Progenitor cell of endocrine pancreas (in vitro differentiated cells): ENCODE results near the gene LRP2BP. TPM values are rescaled to one million over a fixed set of nuclear protein-coding genes. Genes with fewer than 3 reads are reported as not detected.
"Not testable (repeated sequence)": the region's sequence is repeated elsewhere in the genome, so short reads cannot be mapped to it uniquely, and the experiment has no call there.

ENCODE experiments used
- DNase-seq: peaks from one replicate; pipeline ENCODE4 v3.0.0; 2021; ENCODE audit warnings: low spot score; ENCODE audit not compliant: unreplicated experiment
- H3K27ac Mint-ChIP-seq: 2 replicates; pipeline ENCODE4 v1.8.0; 2021; ENCODE audit warnings: mild to moderate bottlenecking, moderate library complexity, mixed read lengths
- H3K27me3 Mint-ChIP-seq: 2 replicates; pipeline ENCODE4 v1.8.0; 2021; ENCODE audit warnings: mixed read lengths
- H3K36me3 Mint-ChIP-seq: 2 replicates; pipeline ENCODE4 v1.8.0; 2022; ENCODE audit warnings: mixed read lengths; ENCODE audit not compliant: insufficient read depth
- H3K4me1 Mint-ChIP-seq: 2 replicates; pipeline ENCODE4 v1.8.0; 2021; ENCODE audit warnings: low read depth, mixed read lengths
- H3K4me3 Mint-ChIP-seq: 2 replicates; pipeline ENCODE4 v1.8.0; 2021; ENCODE audit warnings: low read depth, mild to moderate bottlenecking, moderate library complexity, mixed read lengths
- H3K9me3 Mint-ChIP-seq: 2 replicates; pipeline ENCODE4 v1.8.0; 2021; ENCODE audit warnings: low read depth, mixed read lengths
- CTCF ChIP-seq: fragments of 200-600 bp; sonication (generic); IDR thresholded peaks from one replicate; pipeline ENCODE4 v1.5.0; 2021; ENCODE audit warnings: antibody characterized with exemption, mild to moderate bottlenecking; ENCODE audit not compliant: unreplicated experiment
- total RNA-seq: library from RNA; stranded (reverse); gene quantifications from 2 replicates; pipeline ENCODE4 v1.2.1, GENCODE V29; 2021

The LRP2BP gene
- total RNA-seq, 1 donor from 2014 or later = 0.17 TPM

GRCh38 chr4:185335579-185335978 is 60.1 kb downstream of the LRP2BP start:
- no peak for DNase-seq
- H3K27me3 Mint-ChIP-seq = no peaks in the 10 kb centered on the region
- H3K4me1 Mint-ChIP-seq = no peaks in the 10 kb centered on the region
- H3K9me3 Mint-ChIP-seq = peaks cover 14% of the 10 kb centered on the region
- H3K4me3 Mint-ChIP-seq = no peak overlapping the region
- peaks cover 22% of the 10 kb centered on the region for H3K36me3 Mint-ChIP-seq
- no peak overlapping the region for H3K27ac Mint-ChIP-seq
- no peak for TF ChIP-seq CTCF

GRCh38 chr4:185334326-185334725 is 61.4 kb downstream of the LRP2BP start:
- peaks cover 30% of the 10 kb centered on the region for H3K36me3 Mint-ChIP-seq

DNA sequence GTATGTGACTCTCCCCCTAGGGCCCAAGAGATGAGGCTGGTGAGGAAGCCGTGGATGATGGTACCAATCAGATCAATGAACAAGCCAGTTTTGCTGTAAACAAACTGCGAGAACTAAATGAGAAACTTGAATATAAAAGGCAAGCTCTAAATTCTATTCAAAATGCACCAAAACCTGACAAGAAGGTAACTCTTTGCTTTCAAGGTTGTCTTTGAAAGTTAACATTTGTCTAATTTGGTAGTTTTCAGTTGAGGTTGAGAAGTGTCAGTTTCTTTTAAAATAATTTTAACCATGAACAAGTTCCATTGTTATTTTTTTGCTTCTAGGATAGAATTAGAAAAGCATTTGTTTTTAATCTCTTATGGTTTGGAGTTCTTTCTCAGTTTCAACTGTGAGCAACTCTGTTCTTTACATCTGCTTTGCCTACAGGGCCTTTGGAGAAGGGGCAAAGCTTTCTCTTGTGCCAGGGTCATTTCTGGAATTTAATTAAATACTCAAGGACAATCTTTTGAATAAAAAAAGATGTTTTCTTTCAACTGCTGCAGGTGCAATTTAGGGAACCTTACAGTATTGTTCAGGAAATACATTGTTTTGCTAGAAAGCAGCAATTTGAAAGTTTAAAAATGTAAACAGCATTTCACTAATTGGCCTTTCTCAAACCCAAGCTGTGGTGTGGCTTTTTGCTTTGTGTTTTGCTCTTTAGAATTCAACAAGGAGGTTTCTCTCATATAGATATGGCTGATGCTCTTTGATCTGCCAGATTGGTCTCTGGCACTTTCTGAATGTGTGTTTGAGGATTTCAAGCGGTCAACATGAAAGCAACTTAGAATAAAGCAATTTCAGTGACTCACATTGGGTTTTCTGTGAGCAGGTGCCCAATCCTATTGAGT is 62.9 kb downstream of the LRP2BP start:
- Mint-ChIP-seq H3K4me3 (no peak overlapping the region), H3K4me1 (no peaks in the 10 kb centered on the region), H3K36me3 (peaks cover 35% of the 10 kb centered on the region), H3K27me3 (no peaks in the 10 kb centered on the region), H3K9me3 (peaks cover 26% of the 10 kb centered on the region), H3K27ac (no peak overlapping the region)
- no peak for TF ChIP-seq CTCF
- DNase-seq = no peak

More at GRCh38 chr4:185334326-185334725, 61.4 kb downstream of the LRP2BP start:
- H3K4me3 Mint-ChIP-seq = no peak overlapping the region
- no peaks in the 10 kb centered on the region for H3K4me1 Mint-ChIP-seq
- H3K27ac Mint-ChIP-seq = no peak overlapping the region
- no peaks in the 10 kb centered on the region for H3K27me3 Mint-ChIP-seq
- peaks cover 21% of the 10 kb centered on the region for H3K9me3 Mint-ChIP-seq
- DNase-seq = no peak
- TF ChIP-seq CTCF = no peak

DNA sequence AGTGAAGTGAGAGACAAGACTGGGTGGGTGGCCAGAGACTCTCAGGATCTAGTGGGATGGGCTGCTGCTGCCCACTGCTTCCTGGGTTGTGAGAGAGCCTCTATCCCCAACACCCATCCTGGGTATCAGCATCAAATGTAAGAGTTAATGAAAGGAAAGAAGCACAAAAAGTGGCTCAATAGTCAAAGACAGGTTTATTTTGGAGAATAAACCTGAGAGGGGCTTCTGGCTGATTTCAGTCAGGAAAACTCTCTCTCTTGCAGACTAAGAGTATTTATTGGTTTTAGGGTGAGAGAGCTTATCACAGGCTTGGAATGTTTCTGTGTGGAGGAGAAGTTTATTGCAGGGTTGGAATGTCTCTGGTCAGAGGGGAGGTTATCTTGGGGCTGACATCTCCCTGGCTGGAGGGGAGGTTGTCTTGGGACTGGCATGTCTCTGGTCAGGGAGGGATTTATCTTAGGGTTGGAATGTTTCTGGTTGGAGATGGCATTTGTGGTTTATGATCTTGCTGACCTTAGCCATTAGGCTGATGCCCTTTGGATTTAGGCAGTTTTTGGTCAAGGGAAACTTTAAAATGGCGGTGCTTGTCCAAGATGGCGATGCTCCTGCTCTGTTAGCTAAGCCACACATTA is 65.7 kb downstream of the LRP2BP start:
- DNase-seq, H3K4me1 Mint-ChIP-seq, H3K4me3 Mint-ChIP-seq, H3K27ac Mint-ChIP-seq, H3K27me3 Mint-ChIP-seq: not testable (repeated sequence)
- H3K9me3 Mint-ChIP-seq = peaks cover 22% of the 10 kb centered on the region
- H3K36me3 Mint-ChIP-seq = peaks cover 31% of the 10 kb centered on the region

GRCh38 chr4:185328586-185328985 is 67.1 kb downstream of the LRP2BP start:
- H3K36me3 Mint-ChIP-seq = peaks cover 43% of the 10 kb centered on the region
- no peak overlapping the region for H3K4me3 Mint-ChIP-seq
- peaks cover 32% of the 10 kb centered on the region for H3K9me3 Mint-ChIP-seq
- H3K4me1 Mint-ChIP-seq = no peaks in the 10 kb centered on the region
- TF ChIP-seq CTCF = no peak
- no peaks in the 10 kb centered on the region for H3K27me3 Mint-ChIP-seq
- H3K27ac Mint-ChIP-seq = no peak overlapping the region
- no peak for DNase-seq

GRCh38 chr4:185325721-185326120 is 70.0 kb downstream of the LRP2BP start:
- not testable (repeated sequence) for H3K4me1 Mint-ChIP-seq, H3K27ac Mint-ChIP-seq, H3K4me3 Mint-ChIP-seq, H3K27me3 Mint-ChIP-seq, DNase-seq
- H3K36me3 Mint-ChIP-seq = peaks cover 52% of the 10 kb centered on the region
- H3K9me3 Mint-ChIP-seq = peaks cover 32% of the 10 kb centered on the region

DNA sequence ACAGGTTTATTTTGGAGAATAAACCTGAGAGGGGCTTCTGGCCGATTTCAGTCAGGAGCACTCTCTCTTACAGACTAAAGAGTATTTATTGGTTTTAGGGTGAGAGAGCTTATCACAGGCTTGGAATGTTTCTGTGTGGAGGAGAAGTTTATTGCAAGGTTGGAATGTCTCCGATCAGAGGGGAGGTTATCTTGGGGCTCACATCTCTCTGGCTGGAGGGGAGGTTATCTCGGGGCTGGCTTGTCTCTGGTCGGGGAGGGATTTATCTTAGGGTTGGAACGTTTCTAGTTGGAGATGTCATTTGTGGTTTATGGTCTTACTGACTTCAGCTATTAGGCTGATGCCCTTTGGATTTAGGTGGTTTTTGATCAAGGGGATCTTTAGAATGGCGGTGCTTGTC is 71.4 kb downstream of the LRP2BP start:
- not testable (repeated sequence) for H3K27ac Mint-ChIP-seq, H3K4me3 Mint-ChIP-seq, H3K4me1 Mint-ChIP-seq, DNase-seq, H3K27me3 Mint-ChIP-seq
- H3K36me3 Mint-ChIP-seq = peaks cover 45% of the 10 kb centered on the region
- peaks cover 26% of the 10 kb centered on the region for H3K9me3 Mint-ChIP-seq
